HCT116 (cell line): ENCODE measurements around the gene FAP. TPM values are rescaled to one million over a fixed set of nuclear protein-coding genes. Genes with fewer than 3 reads are reported as not detected.

Source experiments
- ATAC-seq: fragments of 200-7000 bp; cut with Tn5 transposase; 2 replicates; pipeline ENCODE4 v1.9.1; 2020; ENCODE audit warnings: mild to moderate bottlenecking, moderate library complexity
- BruUV-seq: library from RNA; stranded (reverse); fragments of 400-500 nt; replicated peaks from 2 replicates; lab custom pipeline; 2021; lab: Mats Ljungman, UMichigan
- CTCF ChIA-PET: fragments of 300-600 bp; sonication (Branson Sonifier 250); formaldehyde crosslinking; loops from one replicate; lab custom pipeline; 2021; ENCODE audit warnings: antibody characterized with exemption; lab: Charles Lee
- POLR2A ChIA-PET: fragments of 300-600, 350-600 bp; sonication (Branson Sonifier 250); formaldehyde crosslinking; loops from one replicate; lab custom pipeline; 2021; ENCODE audit warnings: antibody characterized with exemption; lab: Charles Lee
- RAD21 ChIA-PET, 2 experiments: fragments of 300-600 bp; sonication (Branson Sonifier 250); formaldehyde crosslinking; loops; one replicate each; lab custom pipeline; 2023; ENCODE audit warnings: low total read pairs in 2 of 2; ENCODE audit not compliant: uncharacterized antibody in 2 of 2, unreplicated experiment in 2 of 2, low non-redundant PET in 1 of 2; lab: Charles Lee
- DNase-seq: peaks from one replicate; pipeline ENCODE4 v3.0.0-alpha.2; 2010; ENCODE audit warnings: low read depth, low spot score
- H2AFZ ChIP-seq: fragments of 200-600 bp; shearing (Covaris generic), sonication (generic); 2 replicates; pipeline ENCODE4 v1.6.1; 2017; ENCODE audit warnings: low read depth, mixed run types, mixed read lengths, antibody characterized with exemption, low read length; ENCODE audit not compliant: poor library complexity, severe bottlenecking
- H3K27ac ChIP-seq: 2 replicates; pipeline ENCODE4 v1.5.1; 2012; ENCODE audit warnings: low read depth, low read length
- H3K27me3 ChIP-seq: fragments of 200-600 bp; sonication (generic); 2 replicates; pipeline ENCODE4 v1.6.1; 2016; ENCODE audit warnings: mixed run types, low read length, mixed read lengths; ENCODE audit not compliant: insufficient read depth
- H3K36me3 ChIP-seq, 2 experiments: fragments of 200-500 bp in 1 of 2; fragments of 200-600 bp in 1 of 2; sonication (Bioruptor generic) in 1 of 2; sonication (generic) in 1 of 2; 2 replicates each; pipeline versions ENCODE4 v1.5.1 to v1.6.1; 2014 to 2016; ENCODE audit warnings: low read length in 2 of 2, inconsistent platforms in 1 of 2, mixed read lengths in 1 of 2, mixed run types in 1 of 2; ENCODE audit not compliant: insufficient read depth in 2 of 2, control insufficient read depth in 1 of 2
- H3K4me1 ChIP-seq, 2 experiments: fragments of 200-600 bp in 1 of 2; sonication (generic) in 1 of 2; 2 replicates each; pipeline versions ENCODE4 v1.5.1 to v1.6.1; 2012 to 2017; ENCODE audit warnings: low read length in 2 of 2, inconsistent platforms in 1 of 2, mild to moderate bottlenecking in 1 of 2, mixed read lengths in 1 of 2, mixed run types in 1 of 2, moderate library complexity in 1 of 2; ENCODE audit not compliant: insufficient read depth in 2 of 2, control insufficient read depth in 1 of 2
- H3K4me2 ChIP-seq: fragments of 200-600 bp; sonication (generic); 2 replicates; pipeline ENCODE4 v1.6.1; 2017; ENCODE audit warnings: mixed run types, low read length, mixed read lengths
- H3K4me3 ChIP-seq, 2 experiments: fragments of 200-600 bp in 1 of 2; sonication (generic) in 1 of 2; replicated peaks in 1 of 2; 2 replicates each; pipeline ENCODE4 v1.5.1; 2011 to 2016; ENCODE audit warnings: low read length in 2 of 2, control low read depth in 1 of 2, low read depth in 1 of 2, mild to moderate bottlenecking in 1 of 2, mixed read lengths in 1 of 2, mixed run types in 1 of 2
- H3K79me2 ChIP-seq: fragments of 200-600 bp; sonication (generic); 2 replicates; pipeline ENCODE4 v1.6.1; 2017; ENCODE audit warnings: mild to moderate bottlenecking, mixed run types, low read length, moderate library complexity, mixed read lengths; ENCODE audit not compliant: insufficient read depth
- H3K9ac ChIP-seq: fragments of 200-600 bp; sonication (generic); 2 replicates; pipeline ENCODE4 v1.6.1; 2016; ENCODE audit warnings: low read length, mixed read lengths
- H3K9me2 ChIP-seq: fragments of 200-600 bp; sonication (generic), shearing (Covaris generic); 2 replicates; pipeline ENCODE4 v1.6.1; 2017; ENCODE audit warnings: mixed run types, mild to moderate bottlenecking, moderate library complexity; ENCODE audit not compliant: insufficient read depth
- H3K9me3 ChIP-seq, 2 experiments: fragments of 200-500 bp in 1 of 2; fragments of 200-600 bp in 1 of 2; sonication (Bioruptor generic) in 1 of 2; sonication (generic) in 1 of 2; 2 replicates each; pipeline ENCODE4 v1.6.1; 2014 to 2017; ENCODE audit warnings: low read length in 2 of 2, mixed read lengths in 2 of 2, inconsistent platforms in 1 of 2, low read depth in 1 of 2, mild to moderate bottlenecking in 1 of 2, mixed run types in 1 of 2, moderate library complexity in 1 of 2; ENCODE audit not compliant: control insufficient read depth in 1 of 2, insufficient read depth in 1 of 2
- H4K20me1 ChIP-seq: fragments of 200-600 bp; sonication (generic), shearing (Covaris generic); 2 replicates; pipeline ENCODE4 v1.6.1; 2017; ENCODE audit warnings: mixed run types, mild to moderate bottlenecking, moderate library complexity; ENCODE audit not compliant: insufficient read depth
- ATF3 ChIP-seq: IDR thresholded peaks from 2 replicates; pipeline ENCODE4 v1.6.1; 2012
- CTCF ChIP-seq, 3 experiments: fragments of 200-600 bp in 1 of 3; sonication (generic) in 1 of 3; IDR thresholded peaks in 2 of 3; conservative IDR thresholded peaks in 1 of 3; 2 replicates each; pipeline ENCODE4 v1.5.1; 2012 to 2017; ENCODE audit warnings: low read depth in 2 of 3, low read length in 2 of 3, antibody characterized with exemption in 1 of 3, borderline replicate concordance in 1 of 3, control low read depth in 1 of 3, mild to moderate bottlenecking in 1 of 3, mixed read lengths in 1 of 3, mixed run types in 1 of 3, moderate library complexity in 1 of 3; ENCODE audit not compliant: insufficient read depth in 1 of 3
- EGR1 ChIP-seq: IDR thresholded peaks from 2 replicates; pipeline ENCODE4 v1.6.1; 2012; ENCODE audit warnings: low read depth
- ELF1 ChIP-seq: IDR thresholded peaks from 2 replicates; pipeline ENCODE4 v1.6.1; 2012; ENCODE audit warnings: low read depth, borderline replicate concordance
- EZH2phosphoT487 ChIP-seq: fragments of 200-600 bp; IDR thresholded peaks from 2 replicates; pipeline ENCODE4 v1.6.1; 2018; ENCODE audit warnings: antibody characterized with exemption, borderline replicate concordance
- FOSL1 ChIP-seq: IDR thresholded peaks from 2 replicates; pipeline ENCODE4 v1.6.1; 2012; ENCODE audit warnings: low read depth
- JUND ChIP-seq: IDR thresholded peaks from 2 replicates; pipeline ENCODE4 v1.6.1; 2012
- MAX ChIP-seq: IDR thresholded peaks from 2 replicates; pipeline ENCODE4 v1.6.1; 2012
- POLR2A ChIP-seq: IDR thresholded peaks from 2 replicates; pipeline ENCODE4 v1.7.0; 2011; ENCODE audit warnings: borderline replicate concordance; ENCODE audit not compliant: insufficient read depth, insufficient read length; ENCODE audit errors: extremely low read depth
- POLR2AphosphoS5 ChIP-seq: IDR thresholded peaks from 2 replicates; pipeline ENCODE4 v1.6.1; 2011; ENCODE audit warnings: mild to moderate bottlenecking, low read depth, low read length, moderate library complexity
- REST ChIP-seq: IDR thresholded peaks from 2 replicates; pipeline ENCODE4 v1.6.1; 2012; ENCODE audit warnings: low read depth
- SP1 ChIP-seq: IDR thresholded peaks from 2 replicates; pipeline ENCODE4 v1.6.1; 2012; ENCODE audit warnings: low read depth
- SRF ChIP-seq: IDR thresholded peaks from 2 replicates; pipeline ENCODE4 v1.6.1; 2012; ENCODE audit warnings: low read depth
- TCF7L2 ChIP-seq: IDR thresholded peaks from 2 replicates; pipeline ENCODE4 v1.7.0; 2011; ENCODE audit warnings: borderline replicate concordance, inconsistent platforms; ENCODE audit not compliant: insufficient read depth, insufficient read length; ENCODE audit errors: extremely low read depth
- YY1 ChIP-seq: IDR thresholded peaks from 2 replicates; pipeline ENCODE4 v1.6.1; 2011; ENCODE audit warnings: low read length, low read depth, moderate library complexity, mild to moderate bottlenecking; ENCODE audit not compliant: insufficient replicate concordance; ENCODE audit errors: extremely low read depth
- ZFX ChIP-seq: fragments of 450-650 bp; IDR thresholded peaks from 2 replicates; pipeline ENCODE4 v1.6.1; 2017
- ZNF274 ChIP-seq: fragments of 200-500 bp; sonication (Bioruptor generic); IDR thresholded peaks from 2 replicates; pipeline ENCODE4 v1.6.1; 2014; ENCODE audit warnings: mild to moderate bottlenecking, low read depth, low read length, inconsistent platforms
- intact Hi-C: fragments of 100-400 bp; cut with micrococcal nuclease; formaldehyde crosslinking; loops from 2 replicates; pipeline ENCODE4 v1.10.0; 2022
- total RNA-seq: library from RNA; stranded (reverse); gene quantifications from one replicate; pipeline ENCODE4 v1.2.1, GENCODE V29; 2021; ENCODE audit not compliant: unreplicated experiment

FAP gene
- total RNA-seq, 1 experiment from 2014 or later = not detected

GRCh38 chr2:162199913-162200312, 43.3 kb downstream of the FAP start:
- Histone ChIP-seq H2AFZ (no peak overlapping the region), H3K27me3 (no peaks in the 10 kb centered on the region), H3K9me3 (no peaks in the 10 kb centered on the region), H3K9ac (no peak overlapping the region), H3K4me1 (no peaks in the 10 kb centered on the region), H3K27ac (no peak overlapping the region), H3K79me2 (no peaks in the 10 kb centered on the region), H4K20me1 (no peaks in the 10 kb centered on the region), H3K4me2 (no peak overlapping the region), H3K4me3 (no peak overlapping the region), H3K36me3 (no peaks in the 10 kb centered on the region), H3K9me2 (no peaks in the 10 kb centered on the region)
- no TSS peak for BruUV-seq
- POLR2A ChIA-PET = no interaction called here
- no peak for TF ChIP-seq FOSL1
- TF ChIP-seq POLR2A = no peak
- no peak for TF ChIP-seq EGR1
- no peak for TF ChIP-seq SRF
- no peak for TF ChIP-seq CTCF (IDR thresholded peaks at IDR 0.05 in 2 of 3, conservative IDR thresholded peaks at IDR 0.05 in 1 of 3; ENCODE audit: borderline replicate concordance in 1 of 3, insufficient read depth in 1 of 3, low read depth in 2 of 3, low read length in 2 of 3)
- TF ChIP-seq YY1 = no peak
- TF ChIP-seq SP1 = no peak
- TF ChIP-seq ZFX = no peak
- RAD21 ChIA-PET = no interaction called here
- CTCF ChIA-PET = no interaction called here
- ATAC-seq (no peak), DNase-seq (no peak)
- intact Hi-C loops = no loop called here

- H3K9me2 ChIP-seq = no peaks in the 10 kb centered on the region
- no peak overlapping the region for H2AFZ ChIP-seq
- ChIA-PET CTCF (no interaction called here), RAD21 (no interaction called here), POLR2A (no interaction called here)
- no peaks in the 10 kb centered on the region for H3K36me3 ChIP-seq
- H3K27ac ChIP-seq = no peak overlapping the region
- H4K20me1 ChIP-seq = no peaks in the 10 kb centered on the region
- DNase-seq (no peak), ATAC-seq (no peak)
- no peaks in the 10 kb centered on the region for H3K4me1 ChIP-seq
- H3K79me2 ChIP-seq = no peaks in the 10 kb centered on the region
- H3K9me3 ChIP-seq = no peaks in the 10 kb centered on the region
- no peak overlapping the region for H3K4me3 ChIP-seq
- BruUV-seq = no TSS peak
- intact Hi-C loops = no loop called here
- no peak overlapping the region for H3K4me2 ChIP-seq
- no peak overlapping the region for H3K9ac ChIP-seq
- H3K27me3 ChIP-seq = no peaks in the 10 kb centered on the region
- TF ChIP-seq REST = no peak
- TF ChIP-seq MAX = no peak
- no peak for TF ChIP-seq ZNF274
- no peak for TF ChIP-seq EGR1
- no peak for TF ChIP-seq TCF7L2
- no peak for TF ChIP-seq ATF3
- TF ChIP-seq ELF1 = no peak
- no peak for TF ChIP-seq JUND
- no peak for TF ChIP-seq ZFX
- TF ChIP-seq EZH2phosphoT487 = no peak
- no peak for TF ChIP-seq POLR2AphosphoS5
- no peak for TF ChIP-seq SRF
- no peak for TF ChIP-seq FOSL1
These were observed 45.0 kb downstream of the FAP start for GRCh38 chr2:162198239-162198638.
